ENCODE results near the gene LSAMP. TPM values are rescaled to one million over a fixed set of nuclear protein-coding genes. Genes with fewer than 3 reads are reported as not detected.
"Not testable (repeated sequence)": the region's sequence is repeated elsewhere in the genome, so short reads cannot be mapped to it uniquely, and the experiment has no call there.

The LSAMP gene
- total RNA-seq, 4 donors from 2014 or later, result 4.3 to 5.2 (median 5.0) TPM

DNA sequence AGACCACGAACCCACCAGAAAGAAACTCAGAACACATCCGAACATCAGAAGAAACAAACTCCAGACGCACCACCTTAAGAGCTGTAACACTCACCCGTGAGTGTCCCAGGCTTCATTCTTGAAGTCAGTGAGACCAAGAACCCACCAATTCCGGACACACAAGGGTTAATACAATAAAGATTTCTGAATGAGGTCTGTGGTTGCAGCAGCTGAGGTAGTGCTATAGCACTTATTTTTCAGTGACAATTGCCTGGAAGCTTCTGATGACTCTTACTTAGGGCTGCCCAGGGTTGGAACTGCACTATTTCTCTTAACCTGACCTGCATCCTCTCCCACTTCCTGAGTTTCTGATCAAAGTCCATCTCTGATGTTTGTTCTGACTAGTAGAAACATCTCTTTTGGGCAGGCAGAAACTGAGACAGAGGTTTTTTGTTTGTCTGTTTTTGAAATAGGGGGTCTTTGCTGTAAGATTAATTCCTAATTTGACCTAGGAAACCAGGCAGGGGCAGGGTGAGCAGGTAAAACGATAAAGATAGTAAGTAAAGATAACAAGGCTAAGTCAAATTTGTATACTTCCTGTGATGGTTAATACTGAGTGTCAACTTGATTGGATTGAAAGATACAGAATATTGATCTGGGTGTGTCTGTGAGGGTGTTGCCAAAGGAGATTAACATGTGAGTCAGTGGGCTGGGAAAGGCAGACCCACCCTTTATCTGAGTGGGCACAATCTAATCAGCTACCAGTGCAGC lies 652.9 kb downstream of the LSAMP start:
- Histone ChIP-seq H3K9me3 (no peaks in the 10 kb centered on the region), H3K4me3 (no peak overlapping the region), H3K36me3 (no peaks in the 10 kb centered on the region), H3K27me3 (no peaks in the 10 kb centered on the region), H3K27ac (no peak overlapping the region), H3K4me1 (no peaks in the 10 kb centered on the region)
- WGBS, result 72% methylated on average over 6 of the region's 6 CpGs
- DNase-seq (ENCODE audit: low spot score in 2 of 2), result no peak
- TF ChIP-seq, protein P1, sequence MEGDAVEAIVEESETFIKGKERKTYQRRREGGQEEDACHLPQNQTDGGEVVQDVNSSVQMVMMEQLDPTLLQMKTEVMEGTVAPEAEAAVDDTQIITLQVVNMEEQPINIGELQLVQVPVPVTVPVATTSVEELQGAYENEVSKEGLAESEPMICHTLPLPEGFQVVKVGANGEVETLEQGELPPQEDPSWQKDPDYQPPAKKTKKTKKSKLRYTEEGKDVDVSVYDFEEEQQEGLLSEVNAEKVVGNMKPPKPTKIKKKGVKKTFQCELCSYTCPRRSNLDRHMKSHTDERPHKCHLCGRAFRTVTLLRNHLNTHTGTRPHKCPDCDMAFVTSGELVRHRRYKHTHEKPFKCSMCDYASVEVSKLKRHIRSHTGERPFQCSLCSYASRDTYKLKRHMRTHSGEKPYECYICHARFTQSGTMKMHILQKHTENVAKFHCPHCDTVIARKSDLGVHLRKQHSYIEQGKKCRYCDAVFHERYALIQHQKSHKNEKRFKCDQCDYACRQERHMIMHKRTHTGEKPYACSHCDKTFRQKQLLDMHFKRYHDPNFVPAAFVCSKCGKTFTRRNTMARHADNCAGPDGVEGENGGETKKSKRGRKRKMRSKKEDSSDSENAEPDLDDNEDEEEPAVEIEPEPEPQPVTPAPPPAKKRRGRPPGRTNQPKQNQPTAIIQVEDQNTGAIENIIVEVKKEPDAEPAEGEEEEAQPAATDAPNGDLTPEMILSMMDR (IDR thresholded peaks at IDR 0.05), result no peak
- TF ChIP-seq POLR2AphosphoS5 (IDR thresholded peaks at IDR 0.05), result no peak
- no peak for TF ChIP-seq EP300 (IDR thresholded peaks at IDR 0.05)
- TF ChIP-seq POLR2A (IDR thresholded peaks at IDR 0.05), result no peak

DNA sequence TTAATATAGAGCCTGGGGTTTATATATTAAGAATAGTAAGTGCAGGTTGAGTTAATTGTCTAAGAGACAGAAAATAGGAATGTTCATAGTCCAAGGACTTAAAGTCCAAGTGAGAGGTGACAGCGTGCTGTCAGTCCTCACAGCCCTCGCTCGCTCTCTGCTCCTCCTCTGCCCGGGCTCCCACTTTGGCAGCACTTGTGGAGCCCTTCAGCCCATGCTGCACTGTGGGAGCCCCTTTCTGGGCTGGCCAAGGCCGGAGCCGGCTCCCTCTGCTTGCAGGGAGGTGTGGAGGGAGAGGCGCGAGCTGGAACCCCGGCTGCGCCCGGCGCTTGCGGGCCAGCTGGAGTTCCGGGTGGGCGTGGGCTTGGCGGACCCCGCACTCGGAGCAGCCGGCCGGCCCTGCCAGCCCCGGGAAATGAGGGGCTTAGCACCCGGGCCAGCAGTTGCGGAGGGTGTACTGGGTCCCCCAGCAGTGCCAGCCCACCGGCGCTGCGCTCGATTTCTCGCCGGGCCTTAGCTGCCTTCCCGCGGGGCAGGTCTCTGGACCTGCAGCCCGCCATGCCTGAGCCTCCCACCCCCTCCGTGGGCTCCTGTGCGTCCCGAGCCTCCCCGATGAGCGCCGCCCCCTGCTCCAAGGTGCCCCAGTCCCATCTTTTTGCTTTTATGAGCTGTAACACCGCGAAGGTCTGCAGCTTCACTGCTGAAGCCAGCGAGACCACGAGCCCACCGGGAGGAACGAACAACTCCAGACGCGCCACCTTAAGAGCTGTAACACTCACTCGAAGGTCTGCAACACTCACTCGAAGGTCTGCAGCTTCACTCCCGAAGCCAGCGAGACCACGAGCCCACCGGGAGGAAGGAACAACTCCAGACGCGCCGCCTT lies 653.8 kb downstream of the LSAMP start:
- not testable (repeated sequence) for H3K9me3 ChIP-seq; H3K27me3 ChIP-seq; H3K4me3 ChIP-seq; H3K36me3 ChIP-seq; H3K27ac ChIP-seq; DNase-seq (ENCODE audit: low spot score in 2 of 2); H3K4me1 ChIP-seq
- WGBS, result 89% methylated on average over 40 of the region's 55 CpGs

- H3K27me3 ChIP-seq, result no peaks in the 10 kb centered on the region
- 54% methylated on average over 3 of the region's 3 CpGs for WGBS
- no peaks in the 10 kb centered on the region for H3K9me3 ChIP-seq
- H3K27ac ChIP-seq, result no peak overlapping the region
- no peaks in the 10 kb centered on the region for H3K4me1 ChIP-seq
- no peak for DNase-seq (ENCODE audit: low spot score in 2 of 2)
- no peak overlapping the region for H3K4me3 ChIP-seq
- no peak for TF ChIP-seq EP300 (IDR thresholded peaks at IDR 0.05)
- TF ChIP-seq, protein P1 (IDR thresholded peaks at IDR 0.05), result no peak
- no peak for TF ChIP-seq POLR2A (IDR thresholded peaks at IDR 0.05)
- no peak for TF ChIP-seq POLR2AphosphoS5 (IDR thresholded peaks at IDR 0.05)
- H3K36me3 ChIP-seq, result no peaks in the 10 kb centered on the region
These were observed 654.5 kb downstream of the LSAMP start for GRCh38 chr3:115790759-115791158.

- Histone ChIP-seq H3K27ac (no peak overlapping the region), H3K4me1 (peaks cover 8% of the 10 kb centered on the region)
These were observed 655.8 kb downstream of the LSAMP start for GRCh38 chr3:115789481-115789880.

GRCh38 chr3:115788921-115789470 lies 656.3 kb downstream of the LSAMP start:
- Histone ChIP-seq H3K36me3 (no peaks in the 10 kb centered on the region), H3K27ac (no peak overlapping the region), H3K4me3 (no peak overlapping the region), H3K27me3 (no peaks in the 10 kb centered on the region), H3K9me3 (no peaks in the 10 kb centered on the region), H3K4me1 (peaks cover 8% of the 10 kb centered on the region)
- 50% methylated on average over 4 of the region's 4 CpGs for WGBS
- no peak for DNase-seq (ENCODE audit: low spot score in 2 of 2)
- TF ChIP-seq POLR2A (IDR thresholded peaks at IDR 0.05) (no peak), EP300 (IDR thresholded peaks at IDR 0.05) (no peak), POLR2AphosphoS5 (IDR thresholded peaks at IDR 0.05) (no peak)
- TF ChIP-seq, protein P1 (IDR thresholded peaks at IDR 0.05), result no peak

More at GRCh38 chr3:115789481-115789880, 655.8 kb downstream of the LSAMP start:
- TF ChIP-seq POLR2A (IDR thresholded peaks at IDR 0.05) (no peak), EP300 (IDR thresholded peaks at IDR 0.05) (no peak), POLR2AphosphoS5 (IDR thresholded peaks at IDR 0.05) (no peak)
- TF ChIP-seq, protein P1 (IDR thresholded peaks at IDR 0.05), result no peak
- DNase-seq (ENCODE audit: low spot score in 2 of 2), result no peak
- WGBS, result 80% methylated on average over 4 of the region's 4 CpGs
- no peaks in the 10 kb centered on the region for H3K9me3 ChIP-seq
- H3K27me3 ChIP-seq, result no peaks in the 10 kb centered on the region
- H3K36me3 ChIP-seq, result no peaks in the 10 kb centered on the region
- no peak overlapping the region for H3K4me3 ChIP-seq
